GM19043 (cell line): ENCODE data around the gene KIAA1143.

Experiments
- ATAC-seq: cut with Tn5 transposase; IDR thresholded peaks from one replicate; pipeline ENCODE4 v1.9.1; 2021; ENCODE audit warnings: low read depth; ENCODE audit not compliant: unreplicated experiment

The KIAA1143 gene

GRCh38 chr3:44761424-44762169, at the start of gene KIAA1143, which contains the start of gene KIF15:
Gene KIAA1143, minus strand, starts transcription at chr3:44761619. Its CDS starts 17 bp downstream, at chr3:44761602.
Gene KIF15, plus strand, starts transcription at chr3:44761794. Its CDS starts 72 bp downstream, at chr3:44761866.
- ATAC-seq, result peak; percentile 86

DNA sequence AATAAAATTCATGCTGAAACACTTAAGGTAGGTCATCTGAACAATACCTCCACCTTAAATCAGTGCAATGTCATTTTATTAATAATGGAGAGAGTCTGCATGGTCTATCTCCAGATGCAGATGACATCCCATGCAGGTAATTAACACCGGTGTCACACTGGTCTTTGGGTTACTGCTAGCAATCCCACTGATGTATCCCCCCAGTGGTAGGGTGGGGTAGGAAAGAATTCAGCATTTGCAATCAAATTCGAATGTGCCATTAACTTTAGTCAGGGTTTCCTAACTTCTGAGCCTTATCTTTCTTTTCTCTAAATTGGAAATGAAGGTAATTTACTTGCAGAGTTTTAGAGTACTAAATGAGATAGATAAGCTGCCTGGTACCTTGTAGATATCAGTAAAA, 44.5 kb upstream of the KIAA1143 start:
- no peak for ATAC-seq

- peak; percentile 83 for ATAC-seq
These were observed 41.9 kb upstream of the KIAA1143 start for GRCh38 chr3:44803298-44803697.

DNA sequence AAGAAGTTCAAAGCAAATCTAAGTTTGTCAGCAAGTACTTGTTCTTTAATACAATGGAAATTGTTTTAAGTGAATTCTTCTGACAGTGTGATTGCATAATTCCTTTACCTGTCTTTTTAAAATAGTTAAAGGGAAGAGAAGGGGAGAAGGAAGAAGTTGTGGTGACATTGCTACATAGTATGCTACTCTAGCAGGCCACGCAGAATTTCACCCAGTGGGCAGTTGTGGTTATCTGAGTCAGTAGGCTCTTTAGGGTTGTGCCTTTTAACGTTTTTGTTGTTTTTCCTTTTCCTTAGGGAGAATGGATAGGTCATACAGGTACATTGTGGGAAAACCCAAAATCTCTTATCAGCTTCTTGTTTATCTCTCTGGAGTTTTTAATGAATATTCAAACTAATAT, 40.6 kb upstream of the KIAA1143 start:
- no peak for ATAC-seq

GRCh38 chr3:44795197-44795596, 33.8 kb upstream of the KIAA1143 start:
- ATAC-seq, result no peak

- no peak for ATAC-seq
These were observed 21.5 kb upstream of the KIAA1143 start for GRCh38 chr3:44782891-44783290.

DNA sequence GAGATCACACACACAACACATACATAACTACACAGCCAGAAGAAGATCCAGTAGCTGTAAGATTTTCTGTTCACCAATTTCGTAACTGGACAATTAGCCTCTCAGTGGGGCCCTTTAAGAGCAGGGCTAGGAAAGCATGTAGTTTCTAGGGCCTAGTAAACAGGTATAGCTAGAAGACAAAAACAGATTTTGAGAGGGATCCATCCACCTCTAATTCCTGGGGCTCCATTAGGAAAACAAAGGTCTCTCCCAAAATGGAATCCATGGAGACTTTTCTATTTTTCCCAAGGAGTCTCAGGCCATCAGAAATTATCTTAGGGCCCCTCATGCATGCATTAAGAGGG, 10.7 kb upstream of the KIAA1143 start:
- no peak for ATAC-seq

GRCh38 chr3:44771424-44772098, 10.1 kb upstream of the KIAA1143 start:
- no peak for ATAC-seq

DNA sequence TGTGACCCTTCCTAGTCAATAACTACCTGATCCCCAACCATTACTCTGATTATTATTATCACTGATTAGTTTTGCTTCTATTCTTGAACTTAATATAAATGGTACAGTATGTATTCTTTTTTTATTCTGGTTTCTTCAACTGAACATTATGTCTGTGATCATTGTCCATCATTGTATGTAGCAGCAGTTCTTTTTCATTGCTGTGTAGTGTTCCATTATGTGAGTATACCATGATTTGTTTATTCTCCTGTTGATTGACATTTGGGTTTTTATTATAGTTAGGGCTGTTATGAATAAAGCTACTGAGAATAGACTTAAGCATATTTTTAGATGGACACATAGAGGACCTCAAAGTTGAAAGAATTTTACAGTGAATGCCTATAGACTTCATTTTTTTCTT, 2.8 kb upstream of the KIAA1143 start:
- ATAC-seq, result no peak

GRCh38 chr3:44762690-44763089, 1.3 kb upstream of the KIAA1143 start:
- ATAC-seq, result no peak

DNA sequence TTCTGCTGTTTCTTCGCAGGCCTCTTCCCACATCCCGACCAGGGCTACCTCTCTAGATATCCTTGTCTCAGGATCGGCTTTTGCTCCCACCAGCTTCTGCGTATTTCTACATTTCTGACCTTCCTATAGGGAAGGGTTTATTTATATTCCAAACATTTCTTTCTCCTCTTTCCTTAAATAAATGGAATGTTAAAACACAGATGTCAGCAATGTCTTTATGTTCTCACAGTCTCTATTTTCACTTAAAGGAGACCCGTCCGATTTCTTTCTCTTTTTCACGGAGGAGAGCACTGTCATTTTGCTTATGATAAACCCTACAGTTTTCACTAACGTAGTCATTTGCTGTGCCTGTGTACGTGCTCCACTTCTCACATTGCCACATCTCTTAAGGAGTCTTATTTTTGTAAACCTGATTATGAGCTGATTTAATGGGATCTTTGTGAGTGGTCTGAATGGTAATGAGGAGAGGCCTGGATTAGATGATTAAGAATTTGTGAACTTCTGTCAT, 805 bp upstream of the KIAA1143 start:
- no peak for ATAC-seq

DNA sequence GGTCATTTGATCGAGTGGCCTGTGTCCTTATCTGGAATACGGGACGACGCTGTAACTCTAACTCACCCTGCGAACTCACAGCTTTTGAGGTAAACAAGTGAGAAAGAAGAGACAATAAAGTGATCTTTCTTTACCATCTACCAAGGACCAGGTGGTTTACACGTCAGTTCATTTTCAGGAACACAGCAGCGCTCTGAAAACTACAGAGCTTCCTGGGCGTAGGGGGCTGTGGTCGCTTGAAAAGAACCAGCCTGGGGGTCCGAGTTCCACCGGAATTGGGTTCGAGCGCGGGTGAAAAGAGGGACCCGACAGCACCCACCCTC, 357 bp downstream of the KIAA1143 start:
- peak; percentile 7 for ATAC-seq

- no peak for ATAC-seq
These were observed 26.7 kb downstream of the KIAA1143 start for GRCh38 chr3:44734646-44735168.

GRCh38 chr3:44729384-44729910, 32.0 kb downstream of the KIAA1143 start, which contains the start of gene ZNF501:
Gene ZNF501, plus strand, starts transcription at chr3:44729635. Its CDS starts 4,787 bp downstream, at chr3:44734422.
- peak; percentile 88 for ATAC-seq

DNA sequence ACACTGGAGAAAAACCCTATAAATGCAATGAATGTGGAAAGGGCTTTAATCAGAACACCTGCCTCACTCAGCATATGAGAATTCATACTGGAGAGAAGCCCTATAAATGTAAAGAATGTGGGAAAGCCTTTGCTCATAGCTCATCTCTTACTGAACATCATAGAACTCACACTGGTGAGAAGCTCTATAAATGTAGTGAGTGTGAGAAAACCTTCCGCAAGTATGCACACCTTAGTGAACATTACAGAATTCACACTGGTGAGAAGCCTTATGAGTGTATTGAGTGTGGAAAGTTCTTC, 39.4 kb downstream of the KIAA1143 start:
- no peak for ATAC-seq

GRCh38 chr3:44721231-44722102, 40.0 kb downstream of the KIAA1143 start:
- ATAC-seq, result no peak

DNA sequence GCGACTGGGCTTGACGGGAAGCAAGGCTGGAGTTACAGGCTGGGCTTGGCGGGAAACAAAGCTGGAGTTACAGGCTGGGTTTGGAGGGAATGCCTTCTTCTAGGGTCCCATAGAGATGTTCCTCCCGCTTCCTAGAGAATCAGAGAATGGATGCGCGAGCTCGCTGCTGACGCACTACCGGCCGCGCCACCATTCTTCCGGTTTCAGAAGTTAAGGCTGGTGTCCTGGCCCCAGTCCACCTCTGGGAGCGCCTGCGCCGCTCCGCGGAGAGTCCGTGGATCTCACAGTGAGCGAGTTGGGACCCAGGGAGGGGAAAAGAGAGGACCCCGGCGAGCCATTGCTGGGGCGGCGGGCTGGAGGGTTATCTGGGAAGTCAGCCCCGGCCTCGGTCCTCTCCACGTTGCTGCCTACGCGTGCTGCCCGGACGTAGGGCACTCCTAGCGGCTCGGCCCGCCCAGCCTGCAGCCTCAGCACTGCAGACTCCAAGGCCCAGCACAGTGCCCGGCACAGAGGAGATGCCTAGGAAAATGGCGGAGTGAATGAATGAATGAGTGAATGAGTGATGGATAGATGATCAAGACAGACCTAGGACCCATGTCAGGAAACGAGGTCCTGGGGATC, 48.9 kb downstream of the KIAA1143 start, which contains the start of gene ZNF502:
Gene ZNF502 (plus strand): TSS at position 206 of the 621 bp plus-strand sequence. CDS start 7,602 bp downstream, outside the sequence.
- ATAC-seq, result no peak
